Colon (tissue), 2 donors: ENCODE results near the gene LPCAT3.
A peak's percentile ranks its signal among the peaks of the same experiment; 100 is the strongest.

Source experiments
- FAIRE-seq: peaks from 2 replicates; lab custom pipeline; 2012; peaks lifted over from hg19 to GRCh38; lab: Jason Lieb, UNC
- donor health status: control.
- donor health status: control.

LPCAT3 gene

DNA sequence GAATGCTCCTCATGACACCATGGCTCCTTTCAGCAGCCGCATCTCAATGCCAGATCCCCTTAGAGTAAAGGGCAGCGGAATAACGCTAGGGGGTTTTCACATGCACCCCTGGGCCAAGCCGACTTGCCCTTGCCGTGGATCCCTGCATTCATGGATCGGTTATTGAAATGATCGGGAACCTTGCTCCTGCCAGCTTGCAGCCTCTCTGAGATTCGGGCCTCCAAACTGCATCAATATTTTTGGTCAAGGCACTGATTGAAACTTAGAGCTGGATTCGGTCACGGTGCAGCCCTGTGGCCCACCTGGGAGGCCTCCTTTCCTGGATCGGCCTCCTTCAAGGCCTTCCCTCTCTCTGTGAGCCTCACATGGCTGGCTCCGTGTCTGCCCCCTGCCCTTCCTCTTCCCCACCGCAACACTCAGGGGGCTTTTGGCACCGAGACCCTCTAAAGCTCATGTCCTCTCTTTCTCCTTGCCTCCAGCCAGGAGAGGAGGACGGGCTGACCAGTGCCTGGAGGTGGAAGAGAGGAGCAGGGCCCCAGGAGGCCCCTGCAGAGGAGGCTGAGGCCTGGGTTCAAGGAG is 65.3 kb downstream of the LPCAT3 start:
- no peak for FAIRE-seq

DNA sequence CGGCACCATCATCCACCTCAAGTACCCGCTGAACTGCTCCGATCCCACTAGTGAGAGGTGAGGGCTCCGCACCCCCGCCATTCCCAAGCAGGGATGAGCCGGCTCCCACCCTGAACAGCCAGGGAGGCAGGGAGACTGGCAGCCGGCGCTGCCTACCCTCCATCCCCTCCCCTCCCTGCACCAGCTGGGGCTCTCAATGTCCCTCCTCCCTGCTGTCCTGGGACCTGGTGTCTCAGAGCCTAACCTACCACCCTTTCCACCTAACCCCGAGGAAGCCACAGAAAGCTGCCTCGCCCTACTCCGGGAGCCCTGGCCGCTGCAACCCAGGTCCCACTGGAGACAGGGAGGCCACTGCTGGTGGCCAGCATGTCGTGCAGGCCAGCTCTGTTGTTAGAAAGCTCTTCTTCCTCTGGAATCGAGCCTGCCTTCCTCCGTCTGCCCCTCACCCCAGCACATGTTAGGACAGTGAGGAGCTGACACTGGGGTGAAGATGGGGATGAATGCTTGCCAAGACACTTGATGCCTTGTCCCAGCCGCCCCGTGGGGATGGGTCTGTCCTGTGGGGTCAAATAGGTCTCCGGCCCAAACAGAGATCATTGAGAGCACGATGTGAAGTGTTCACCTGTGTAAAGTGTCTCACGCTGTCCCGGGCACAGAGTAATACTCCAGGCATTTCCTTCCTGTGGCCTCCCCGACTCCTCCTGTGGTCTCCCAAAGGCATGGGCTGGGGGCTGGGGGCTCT is 66.0 kb downstream of the LPCAT3 start:
- FAIRE-seq, result no peak

DNA sequence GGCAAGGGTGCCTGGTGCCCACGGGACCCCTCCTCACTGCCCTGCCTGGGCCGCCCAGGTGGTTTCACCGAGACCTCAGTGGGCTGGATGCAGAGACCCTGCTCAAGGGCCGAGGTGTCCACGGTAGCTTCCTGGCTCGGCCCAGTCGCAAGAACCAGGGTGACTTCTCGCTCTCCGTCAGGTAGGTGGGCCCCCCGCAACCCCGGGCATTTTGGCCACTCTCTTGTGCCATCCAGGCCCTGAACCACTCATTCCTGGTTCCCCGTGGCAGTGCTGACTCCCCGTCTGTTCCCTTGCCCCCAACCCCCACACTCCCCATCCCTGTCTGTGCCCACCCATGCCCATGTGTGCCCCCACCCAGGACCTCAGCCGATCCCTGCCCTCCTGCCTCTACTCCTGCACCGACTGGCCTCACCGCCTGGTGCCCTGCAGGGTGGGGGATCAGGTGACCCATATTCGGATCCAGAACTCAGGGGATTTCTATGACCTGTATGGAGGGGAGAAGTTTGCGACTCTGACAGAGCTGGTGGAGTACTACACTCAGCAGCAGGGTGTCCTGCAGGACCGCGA is 66.6 kb downstream of the LPCAT3 start:
- no peak for FAIRE-seq

DNA sequence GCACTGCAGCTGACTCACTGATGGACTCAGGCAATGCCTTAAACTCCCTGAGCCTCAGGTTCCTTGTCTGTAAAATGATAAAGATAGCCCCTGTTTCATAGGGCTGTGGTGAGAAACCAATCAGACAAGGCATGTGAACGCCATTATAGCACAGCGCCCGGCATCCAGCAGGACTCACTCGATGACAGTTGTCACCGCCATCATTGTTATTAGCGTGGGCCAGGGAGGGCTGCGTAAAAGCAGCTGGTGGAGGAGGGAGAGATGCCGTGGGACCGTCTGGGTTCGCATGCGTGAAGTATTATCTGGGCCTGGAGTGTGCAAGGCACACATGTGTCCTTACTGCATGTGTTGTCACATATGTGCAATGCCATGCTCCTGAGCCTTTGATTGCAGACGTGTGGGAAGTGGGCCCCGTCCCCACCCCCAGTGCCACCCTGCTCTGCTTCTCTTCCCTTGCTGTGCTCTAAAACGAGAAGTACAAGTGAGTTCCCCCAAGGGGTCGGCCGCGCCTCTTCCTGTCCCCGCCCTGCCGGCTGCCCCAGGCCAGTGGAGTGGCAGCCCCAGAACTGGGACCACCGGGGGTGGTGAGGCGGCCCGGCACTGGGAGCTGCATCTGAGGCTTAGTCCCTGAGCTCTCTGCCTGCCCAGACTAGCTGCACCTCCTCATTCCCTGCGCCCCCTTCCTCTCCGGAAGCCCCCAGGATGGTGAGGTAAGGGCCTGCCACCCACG is 67.3 kb downstream of the LPCAT3 start, which contains the start of gene PTPN6:
TSS of gene PTPN6 (plus strand) at position 546 of the 730 bp plus-strand sequence. CDS start at position 703, 157 bp downstream.
- no peak for FAIRE-seq

DNA sequence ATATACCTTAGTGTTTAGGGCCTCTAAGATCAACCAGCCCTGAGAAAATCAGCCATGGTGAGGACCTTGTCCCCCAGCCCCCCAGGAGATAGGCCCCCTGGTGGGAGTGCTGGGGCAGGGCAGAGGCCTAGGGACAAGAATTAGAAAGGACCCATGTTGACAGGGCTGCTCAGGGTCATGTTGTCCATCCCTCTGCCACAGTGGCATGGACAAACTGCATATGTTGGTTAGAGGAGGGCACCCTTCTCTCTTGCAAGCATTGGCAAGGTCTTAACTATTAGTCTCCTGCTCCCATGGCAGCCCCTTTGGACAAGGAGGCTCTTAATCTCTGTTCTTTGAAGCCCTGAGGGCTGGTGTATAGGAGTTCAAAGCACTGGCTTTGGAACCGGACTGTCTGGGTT is 67.9 kb downstream of the LPCAT3 start:
- no peak for FAIRE-seq

DNA sequence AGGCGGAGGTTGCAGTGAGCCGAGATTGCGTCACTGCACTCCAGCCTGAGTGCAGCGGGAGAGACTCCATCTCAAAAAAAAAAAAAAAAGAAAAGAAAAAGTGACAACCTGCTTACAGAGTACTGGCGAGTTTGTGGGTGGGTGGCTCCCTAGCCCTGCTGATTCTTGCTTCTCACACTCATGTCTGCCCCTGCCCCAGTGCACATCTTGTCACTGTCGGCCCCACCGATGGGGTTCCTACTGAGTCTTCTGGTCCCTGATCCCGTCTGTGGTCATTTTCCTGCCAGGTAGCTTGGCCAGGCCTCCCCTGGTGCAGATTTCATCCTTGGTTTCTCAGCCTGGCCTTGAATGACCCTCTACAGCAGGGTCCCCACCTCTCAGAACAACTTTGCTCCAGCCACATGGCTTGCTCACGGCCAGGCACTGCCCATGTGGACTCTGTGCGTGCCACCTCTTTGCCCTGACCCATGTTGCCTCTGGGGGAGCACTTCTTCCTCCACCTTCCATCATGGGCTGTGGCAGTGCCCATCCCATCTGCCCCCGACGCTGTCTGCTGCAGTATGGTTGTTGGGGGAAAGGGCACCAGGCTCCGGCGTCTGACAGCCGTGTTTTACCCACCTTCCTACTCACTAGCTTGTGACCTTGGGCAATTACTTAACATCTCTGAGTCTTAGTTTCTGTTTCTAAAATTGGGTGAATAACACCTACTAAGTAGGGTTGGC is 69.2 kb downstream of the LPCAT3 start:
- FAIRE-seq, result no peak

DNA sequence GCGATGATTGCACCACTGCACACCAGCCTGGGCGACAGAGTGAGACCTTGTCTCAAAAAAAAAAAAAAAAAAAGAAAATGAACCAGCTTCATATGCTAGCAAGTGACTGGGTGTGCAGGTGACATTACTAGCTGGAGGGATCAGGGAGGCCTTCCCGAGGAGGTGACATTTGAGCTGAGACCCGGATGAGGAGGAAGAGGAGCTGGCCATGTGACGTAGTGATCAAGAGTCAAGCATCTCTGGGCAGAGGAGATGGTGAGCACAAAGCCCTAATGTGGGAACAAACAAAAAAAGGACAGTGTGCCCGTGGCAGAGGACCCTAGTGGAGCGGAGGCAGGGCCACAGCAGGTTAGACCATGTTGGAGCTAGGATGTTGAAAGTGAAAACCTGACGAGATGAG is 70.7 kb downstream of the LPCAT3 start:
- FAIRE-seq, result no peak

DNA sequence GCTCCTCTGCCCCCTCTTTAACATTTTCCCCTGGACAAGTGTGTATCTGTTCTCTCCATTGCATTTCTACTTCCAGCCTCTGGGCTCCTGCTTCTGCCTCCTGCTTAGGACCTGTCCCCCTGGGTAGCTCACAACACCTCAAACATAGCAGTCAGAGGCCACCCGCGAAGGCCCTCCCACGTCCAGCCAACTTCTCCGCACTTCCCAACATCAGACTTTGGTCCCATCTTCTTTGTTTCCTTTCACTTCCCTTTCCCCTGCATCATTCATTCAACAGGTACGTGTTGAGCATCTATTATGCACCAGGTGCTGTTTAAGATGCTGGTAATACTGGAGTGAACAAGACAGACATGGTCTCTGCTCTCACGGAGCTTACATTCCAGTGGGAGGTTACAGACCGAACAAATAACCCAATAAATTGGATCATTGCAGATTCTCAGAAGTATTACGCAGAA is 71.3 kb downstream of the LPCAT3 start:
- FAIRE-seq, result no peak

DNA sequence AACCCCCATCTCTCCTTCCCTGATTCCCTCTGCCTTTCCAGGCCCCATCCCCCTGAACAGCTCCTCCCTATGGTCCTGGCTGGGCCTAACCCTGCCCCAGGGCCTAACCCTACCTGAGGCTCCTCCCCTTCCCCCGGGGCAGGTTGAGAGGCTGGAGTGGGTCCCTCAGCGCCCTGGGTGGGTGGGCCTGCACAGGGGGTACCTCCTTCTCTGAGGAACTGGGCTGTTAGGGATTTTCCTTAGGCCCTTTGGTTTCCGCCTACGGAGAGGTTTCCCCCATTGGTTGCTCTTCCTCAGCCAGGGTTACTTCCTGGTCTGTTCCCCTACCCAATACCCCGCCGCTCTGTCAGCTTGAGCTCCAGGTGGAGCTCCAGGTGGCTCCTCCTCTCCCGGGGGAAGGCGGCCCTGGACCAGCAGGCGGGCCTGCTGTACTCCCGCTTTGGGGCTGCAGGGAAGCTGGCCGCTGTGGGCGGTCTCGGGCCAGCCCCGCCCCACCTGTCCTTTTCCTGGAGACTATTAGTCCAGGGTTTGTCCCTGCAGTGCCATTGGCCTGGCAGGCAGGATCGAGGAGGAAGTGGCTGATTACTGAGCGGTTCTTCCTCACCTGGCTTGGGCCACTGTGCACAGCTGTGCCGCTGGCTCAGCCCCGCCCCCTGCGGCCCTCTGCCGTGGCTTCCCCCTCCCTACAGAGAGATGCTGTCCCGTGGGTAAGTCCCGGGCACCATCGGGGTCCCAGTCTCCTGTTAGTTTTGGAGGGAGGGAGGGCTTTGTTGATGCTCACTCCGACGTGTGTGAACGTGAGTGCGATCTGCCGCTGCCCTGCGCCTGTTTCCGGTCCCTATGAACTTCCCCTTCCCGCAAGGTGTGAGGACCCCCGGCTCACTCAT is 72.0 kb downstream of the LPCAT3 start:
- no peak for FAIRE-seq

DNA sequence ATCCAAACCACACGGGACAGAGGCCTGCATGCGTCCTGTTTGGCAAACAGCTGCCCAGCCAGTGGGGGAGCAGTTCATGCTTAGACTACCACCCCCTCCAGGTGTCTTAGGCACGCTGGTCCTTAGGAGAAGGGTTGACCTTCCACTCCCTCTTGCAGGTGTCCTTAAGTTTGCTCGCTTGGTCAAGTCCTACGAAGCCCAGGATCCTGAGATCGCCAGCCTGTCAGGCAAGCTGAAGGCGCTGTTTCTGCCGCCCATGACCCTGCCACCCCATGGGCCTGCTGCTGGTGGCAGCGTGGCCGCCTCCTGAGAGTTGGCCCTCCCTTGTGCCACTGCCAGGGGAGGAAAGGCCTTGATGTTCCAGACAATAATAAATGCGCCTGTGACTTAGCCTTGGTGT is 72.7 kb downstream of the LPCAT3 start:
- no peak for FAIRE-seq

DNA sequence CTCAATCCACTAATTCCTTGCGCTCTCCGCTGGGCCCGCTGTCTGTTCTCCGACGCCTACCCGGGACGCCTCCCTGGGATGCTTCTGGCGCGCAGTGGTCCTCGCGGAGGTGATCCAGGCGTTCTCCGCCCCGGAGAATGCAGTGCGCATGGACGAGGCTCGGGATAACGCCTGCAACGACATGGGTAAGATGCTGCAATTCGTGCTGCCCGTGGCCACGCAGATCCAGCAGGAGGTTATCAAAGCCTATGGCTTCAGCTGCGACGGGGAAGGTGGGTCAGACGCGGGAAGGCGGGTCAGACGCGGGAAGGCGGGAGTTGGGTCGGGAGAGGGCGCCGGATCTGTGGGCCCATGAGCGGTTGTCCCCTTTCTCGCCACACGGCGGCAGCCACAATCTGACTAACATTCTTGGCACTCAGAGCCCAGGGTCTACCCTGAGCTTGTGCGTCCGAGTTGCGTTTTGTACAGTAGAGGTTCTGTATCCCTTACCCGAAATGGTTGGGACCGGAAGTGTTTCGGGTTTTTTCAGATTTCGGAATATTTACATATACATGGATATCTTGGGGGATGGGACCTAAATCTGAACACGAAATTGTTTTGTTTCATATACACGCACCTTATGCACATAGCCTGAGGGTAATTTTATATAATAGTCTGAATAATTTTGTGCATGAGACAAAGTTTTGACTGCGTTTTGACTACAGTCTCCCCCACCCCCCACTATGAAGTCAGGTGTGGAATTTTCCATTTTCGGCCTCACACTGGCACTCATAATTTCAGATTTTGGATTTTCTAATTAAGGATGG is 73.7 kb downstream of the LPCAT3 start:
- FAIRE-seq, result no peak

DNA sequence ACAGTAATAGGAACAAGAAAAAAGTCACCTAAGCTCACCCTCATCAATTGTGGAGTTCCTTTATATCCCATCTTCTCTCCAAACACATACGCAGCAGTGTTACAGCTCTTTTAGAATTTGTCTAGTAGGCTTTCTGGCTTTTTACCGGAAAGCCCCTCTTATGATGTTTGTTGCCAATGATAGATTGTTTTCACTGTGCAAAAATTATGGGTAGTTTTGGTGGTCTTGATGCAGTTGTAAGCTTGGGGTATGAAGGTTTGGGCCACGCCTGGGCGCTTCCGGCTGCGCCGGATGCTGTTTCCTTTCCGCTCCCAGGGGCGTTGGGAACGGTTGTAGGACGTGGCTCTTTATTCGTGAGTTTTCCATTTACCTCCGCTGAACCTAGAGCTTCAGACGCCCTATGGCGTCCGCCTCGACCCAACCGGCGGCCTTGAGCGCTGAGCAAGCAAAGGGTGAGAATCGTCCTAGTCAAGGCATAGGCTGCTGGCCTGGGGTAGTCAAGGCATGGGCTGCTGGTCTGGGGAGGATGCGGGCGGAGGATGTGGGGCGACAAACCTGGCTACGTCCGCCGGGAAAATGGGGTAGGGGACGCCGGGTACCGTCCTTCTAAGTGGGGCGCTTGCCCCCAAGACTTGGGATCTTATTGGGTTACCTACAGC is 74.4 kb downstream of the LPCAT3 start, which contains the start of the genes C12orf57 and RNU7-1:
TSS of gene C12orf57 (plus strand) at position 301 of the 659 bp plus-strand sequence. CDS start at position 401, 100 bp downstream.
TSS of gene RNU7-1 (plus strand) at position 95 of the 659 bp plus-strand sequence.
- no peak for FAIRE-seq

DNA sequence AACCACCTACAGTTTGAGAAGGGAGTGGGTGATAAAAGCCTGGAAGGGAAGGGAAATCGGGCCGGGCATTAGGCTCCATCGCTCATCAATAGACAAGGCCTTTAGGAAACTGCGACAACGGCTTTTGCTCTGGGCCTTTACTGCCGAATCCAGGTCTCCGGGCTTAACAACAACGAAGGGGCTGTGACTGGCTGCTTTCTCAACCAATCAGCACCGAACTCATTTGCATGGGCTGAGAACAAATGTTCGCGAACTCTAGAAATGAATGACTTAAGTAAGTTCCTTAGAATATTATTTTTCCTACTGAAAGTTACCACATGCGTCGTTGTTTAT is 74.9 kb downstream of the LPCAT3 start:
- FAIRE-seq, result peak; percentile 84

DNA sequence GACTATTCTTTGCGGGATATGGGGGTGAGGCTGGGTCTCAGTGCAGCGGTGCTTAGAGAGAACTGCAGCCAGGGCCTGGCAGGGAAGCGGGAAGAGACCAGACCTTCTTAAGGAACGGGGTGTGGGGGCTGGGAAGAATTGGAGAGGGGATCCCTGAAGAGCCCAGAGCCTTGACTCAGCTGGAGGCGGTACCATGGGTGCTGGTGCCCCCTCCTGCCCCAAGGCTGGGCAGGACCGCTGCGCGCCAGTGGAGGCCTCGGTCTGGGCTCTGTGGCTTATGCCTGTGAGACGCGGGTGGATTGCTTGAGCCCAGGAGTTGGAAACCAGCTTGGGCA is 76.0 kb downstream of the LPCAT3 start:
- no peak for FAIRE-seq

DNA sequence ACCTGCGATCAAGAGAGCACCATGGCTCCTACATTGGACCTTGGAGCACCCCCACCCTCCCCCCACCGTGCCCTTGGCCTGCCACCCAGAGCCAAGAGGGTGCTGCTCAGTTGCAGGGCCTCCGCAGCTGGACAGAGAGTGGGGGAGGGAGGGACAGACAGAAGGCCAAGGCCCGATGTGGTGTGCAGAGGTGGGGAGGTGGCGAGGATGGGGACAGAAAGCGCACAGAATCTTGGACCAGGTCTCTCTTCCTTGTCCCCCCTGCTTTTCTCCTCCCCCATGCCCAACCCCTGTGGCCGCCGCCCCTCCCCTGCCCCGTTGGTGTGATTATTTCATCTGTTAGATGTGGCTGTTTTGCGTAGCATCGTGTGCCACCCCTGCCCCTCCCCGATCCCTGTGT is 76.5 kb downstream of the LPCAT3 start:
- FAIRE-seq, result no peak

DNA sequence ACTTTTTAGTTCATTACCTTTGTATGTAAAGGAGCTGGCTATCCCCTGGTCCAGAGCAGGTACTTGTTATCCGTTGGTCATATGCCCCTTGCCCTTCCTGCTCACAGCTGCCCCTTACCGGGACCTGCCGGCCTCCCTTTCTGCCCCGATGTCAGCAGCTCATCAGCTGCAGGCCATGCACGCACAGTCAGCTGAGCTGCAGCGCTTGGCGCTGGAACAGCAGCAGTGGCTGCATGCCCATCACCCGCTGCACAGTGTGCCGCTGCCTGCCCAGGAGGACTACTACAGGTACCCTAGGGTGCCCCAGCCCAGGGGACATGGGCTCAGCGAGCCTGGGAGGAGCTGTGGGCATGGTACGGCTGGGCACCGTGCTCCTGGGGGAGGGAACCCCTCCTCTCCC is 77.0 kb downstream of the LPCAT3 start:
- no peak for FAIRE-seq

DNA sequence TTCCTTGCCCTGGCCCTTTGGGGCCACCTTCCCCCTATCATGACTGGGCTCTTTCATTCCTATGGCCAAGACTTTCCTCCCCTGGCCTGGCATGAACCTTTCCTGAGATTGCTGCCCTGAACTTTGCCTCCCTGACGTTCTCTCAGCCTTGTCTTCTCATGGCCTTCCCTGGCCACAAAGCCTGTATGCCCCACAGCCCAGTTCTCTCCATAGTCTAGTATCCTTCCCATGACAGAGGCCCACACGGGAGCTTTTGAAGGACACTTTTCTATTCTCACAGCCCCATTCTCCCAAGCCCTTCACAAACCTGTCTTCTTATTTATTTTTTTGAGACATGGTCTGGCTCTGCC is 79.1 kb downstream of the LPCAT3 start:
- FAIRE-seq, result no peak

DNA sequence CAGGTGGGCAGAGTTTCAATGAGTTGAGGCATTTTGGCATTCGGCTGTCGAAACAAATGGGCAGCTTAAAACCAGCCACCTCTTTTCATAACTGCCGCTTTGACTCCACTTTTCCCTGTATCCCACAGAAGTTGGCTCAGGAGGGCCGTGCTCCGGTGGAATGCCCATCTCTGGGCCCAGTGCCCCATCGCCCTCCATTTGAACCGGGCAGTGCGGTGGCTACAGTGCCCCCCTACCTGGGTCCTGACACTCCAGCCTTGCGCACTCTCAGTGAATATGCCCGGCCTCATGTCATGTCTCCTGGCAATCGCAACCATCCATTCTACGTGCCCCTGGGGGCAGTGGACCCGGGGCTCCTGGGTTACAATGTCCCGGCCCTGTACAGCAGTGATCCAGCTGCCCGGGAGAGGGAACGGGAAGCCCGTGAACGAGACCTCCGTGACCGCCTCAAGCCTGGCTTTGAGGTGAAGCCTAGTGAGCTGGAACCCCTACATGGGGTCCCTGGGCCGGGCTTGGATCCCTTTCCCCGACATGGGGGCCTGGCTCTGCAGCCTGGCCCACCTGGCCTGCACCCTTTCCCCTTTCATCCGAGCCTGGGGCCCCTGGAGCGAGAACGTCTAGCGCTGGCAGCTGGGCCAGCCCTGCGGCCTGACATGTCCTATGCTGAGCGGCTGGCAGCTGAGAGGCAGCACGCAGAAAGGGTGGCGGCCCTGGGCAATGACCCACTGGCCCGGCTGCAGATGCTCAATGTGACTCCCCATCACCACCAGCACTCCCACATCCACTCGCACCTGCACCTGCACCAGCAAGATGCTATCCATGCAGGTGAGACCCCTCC is 79.7 kb downstream of the LPCAT3 start:
- FAIRE-seq, result no peak
